Neutrophil (primary cell): Measurements from ENCODE around the gene CBFA2T2.
"Not testable (repeated sequence)": the region's sequence is repeated elsewhere in the genome, so short reads cannot be mapped to it uniquely, and the experiment has no call there.

ENCODE experiments used
- H3K27ac ChIP-seq: fragments of 200-600 bp; sonication (generic); 2 replicates; pipeline ENCODE4 v1.5.1; 2016; ENCODE audit warnings: mild to moderate bottlenecking, moderate library complexity
- H3K27me3 ChIP-seq: fragments of 200-600 bp; sonication (generic); 2 replicates; pipeline ENCODE4 v1.6.0; 2016; ENCODE audit warnings: mild to moderate bottlenecking
- H3K36me3 ChIP-seq: fragments of 200-600 bp; sonication (generic); 2 replicates; pipeline ENCODE4 v1.5.1; 2017
- H3K4me1 ChIP-seq, 2 experiments: fragments of 200-600 bp in 1 of 2; sonication (generic) in 1 of 2; 1 replicate in 1 of 2; 2 replicates in 1 of 2; pipeline versions ENCODE4 v1.5.1 to v1.6.1; 2013 to 2016; ENCODE audit warnings: low read depth in 1 of 2, low read length in 1 of 2, mild to moderate bottlenecking in 1 of 2, moderate library complexity in 1 of 2; ENCODE audit not compliant: control insufficient read depth in 1 of 2, insufficient read depth in 1 of 2
- H3K4me3 ChIP-seq, 2 experiments: fragments of 200-600 bp in 1 of 2; sonication (generic) in 1 of 2; 1 replicate in 1 of 2; 2 replicates in 1 of 2; pipeline ENCODE4 v1.5.1; 2013 to 2016; ENCODE audit warnings: low read depth in 1 of 2, low read length in 1 of 2, mild to moderate bottlenecking in 1 of 2, moderate library complexity in 1 of 2
- H3K9me3 ChIP-seq: fragments of 200-600 bp; sonication (generic); 2 replicates; pipeline ENCODE4 v1.5.1; 2016
- TF ChIP-seq, protein P1 (sequence below): fragments of 200-600 bp; sonication (generic); IDR thresholded peaks from 2 replicates; pipeline ENCODE4 v1.5.1; 2016; ENCODE audit warnings: antibody characterized with exemption

Gene CBFA2T2

DNA sequence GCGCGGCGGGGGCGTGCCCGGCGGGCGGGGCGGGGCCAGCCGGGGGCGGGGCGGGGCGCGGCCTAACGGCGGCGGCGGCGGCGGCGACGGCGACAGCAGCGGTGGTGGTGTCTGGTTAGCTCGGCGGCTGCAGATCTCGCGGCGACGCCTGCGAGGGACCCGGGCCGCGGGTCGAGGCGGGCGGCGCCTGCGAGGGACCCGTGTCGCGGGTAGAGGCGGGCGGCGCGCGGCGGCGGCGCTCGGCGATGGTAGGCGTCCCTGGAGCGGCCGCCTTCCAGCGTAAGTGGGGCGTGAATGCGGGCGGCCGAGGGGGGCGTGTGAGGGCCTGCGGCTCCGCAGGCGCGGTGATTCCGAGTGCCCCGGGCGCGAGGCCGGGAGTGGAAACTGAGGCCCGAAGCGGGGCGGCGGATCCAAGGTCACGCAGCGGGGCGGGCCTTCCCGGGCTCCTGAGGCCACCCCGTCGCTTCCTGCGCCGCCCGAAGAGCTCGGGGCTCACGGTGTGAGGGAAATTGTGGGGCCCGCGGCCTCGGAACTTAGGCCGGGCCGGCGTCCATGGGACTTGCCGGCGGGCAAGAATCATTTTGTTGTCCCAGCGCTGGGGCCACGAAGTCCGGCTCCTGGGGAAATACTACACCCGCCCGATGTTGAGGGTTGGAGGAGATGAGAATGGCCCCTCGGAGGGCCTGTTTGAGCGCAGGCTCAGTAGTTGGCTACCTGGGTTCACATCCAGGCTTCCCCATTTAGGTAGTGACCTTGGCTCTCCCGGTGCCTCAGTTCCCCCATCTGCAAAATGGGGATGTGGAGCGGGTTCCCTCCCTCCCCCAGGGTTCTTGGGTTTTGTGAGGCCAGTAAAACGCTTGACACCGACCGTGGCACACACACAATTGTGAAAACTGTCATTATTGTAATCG, at the start of gene CBFA2T2:
Gene CBFA2T2, plus strand, starts transcription at position 74 of the 911 bp plus-strand sequence. Its CDS starts 172 bp downstream, at position 246.
- Histone ChIP-seq H3K4me3 (peak within 1 kb of the TSS; percentile 80 to 94), H3K27ac (peak within 1 kb of the TSS; percentile 92), H3K9me3 (no peaks in the 10 kb centered on the region), H3K4me1 (peaks cover 16 to 17% of the 10 kb centered on the region in 2 experiments), H3K36me3 (no peaks in the 10 kb centered on the region), H3K27me3 (no peaks in the 10 kb centered on the region)
- TF ChIP-seq, protein P1, sequence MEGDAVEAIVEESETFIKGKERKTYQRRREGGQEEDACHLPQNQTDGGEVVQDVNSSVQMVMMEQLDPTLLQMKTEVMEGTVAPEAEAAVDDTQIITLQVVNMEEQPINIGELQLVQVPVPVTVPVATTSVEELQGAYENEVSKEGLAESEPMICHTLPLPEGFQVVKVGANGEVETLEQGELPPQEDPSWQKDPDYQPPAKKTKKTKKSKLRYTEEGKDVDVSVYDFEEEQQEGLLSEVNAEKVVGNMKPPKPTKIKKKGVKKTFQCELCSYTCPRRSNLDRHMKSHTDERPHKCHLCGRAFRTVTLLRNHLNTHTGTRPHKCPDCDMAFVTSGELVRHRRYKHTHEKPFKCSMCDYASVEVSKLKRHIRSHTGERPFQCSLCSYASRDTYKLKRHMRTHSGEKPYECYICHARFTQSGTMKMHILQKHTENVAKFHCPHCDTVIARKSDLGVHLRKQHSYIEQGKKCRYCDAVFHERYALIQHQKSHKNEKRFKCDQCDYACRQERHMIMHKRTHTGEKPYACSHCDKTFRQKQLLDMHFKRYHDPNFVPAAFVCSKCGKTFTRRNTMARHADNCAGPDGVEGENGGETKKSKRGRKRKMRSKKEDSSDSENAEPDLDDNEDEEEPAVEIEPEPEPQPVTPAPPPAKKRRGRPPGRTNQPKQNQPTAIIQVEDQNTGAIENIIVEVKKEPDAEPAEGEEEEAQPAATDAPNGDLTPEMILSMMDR = no peak

DNA sequence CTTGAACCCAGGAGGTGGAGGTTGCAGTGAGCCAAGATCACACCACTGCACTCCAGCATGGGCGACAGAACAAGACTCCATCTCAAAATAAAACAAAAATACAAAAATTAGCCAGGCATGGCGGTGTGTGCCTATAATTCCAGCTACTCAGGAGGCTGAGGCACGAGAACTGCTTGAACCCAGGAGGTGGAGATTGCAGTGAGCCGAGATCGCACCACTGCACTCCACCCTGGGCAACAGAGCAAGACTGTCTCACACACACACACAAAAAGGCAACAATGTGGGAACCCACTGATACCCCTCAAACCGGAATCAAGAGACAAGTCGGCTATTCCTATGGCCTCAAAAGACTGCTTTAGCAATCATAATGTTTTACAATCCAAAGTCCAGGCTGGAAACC, 49.3 kb upstream of the CBFA2T2 start:
- not testable (repeated sequence) for H3K4me3 ChIP-seq, H3K36me3 ChIP-seq, H3K9me3 ChIP-seq, H3K27ac ChIP-seq
- H3K27me3 ChIP-seq = peaks cover 29% of the 10 kb centered on the region
- H3K4me1 ChIP-seq = peaks cover 9 to 13% of the 10 kb centered on the region in 2 experiments

DNA sequence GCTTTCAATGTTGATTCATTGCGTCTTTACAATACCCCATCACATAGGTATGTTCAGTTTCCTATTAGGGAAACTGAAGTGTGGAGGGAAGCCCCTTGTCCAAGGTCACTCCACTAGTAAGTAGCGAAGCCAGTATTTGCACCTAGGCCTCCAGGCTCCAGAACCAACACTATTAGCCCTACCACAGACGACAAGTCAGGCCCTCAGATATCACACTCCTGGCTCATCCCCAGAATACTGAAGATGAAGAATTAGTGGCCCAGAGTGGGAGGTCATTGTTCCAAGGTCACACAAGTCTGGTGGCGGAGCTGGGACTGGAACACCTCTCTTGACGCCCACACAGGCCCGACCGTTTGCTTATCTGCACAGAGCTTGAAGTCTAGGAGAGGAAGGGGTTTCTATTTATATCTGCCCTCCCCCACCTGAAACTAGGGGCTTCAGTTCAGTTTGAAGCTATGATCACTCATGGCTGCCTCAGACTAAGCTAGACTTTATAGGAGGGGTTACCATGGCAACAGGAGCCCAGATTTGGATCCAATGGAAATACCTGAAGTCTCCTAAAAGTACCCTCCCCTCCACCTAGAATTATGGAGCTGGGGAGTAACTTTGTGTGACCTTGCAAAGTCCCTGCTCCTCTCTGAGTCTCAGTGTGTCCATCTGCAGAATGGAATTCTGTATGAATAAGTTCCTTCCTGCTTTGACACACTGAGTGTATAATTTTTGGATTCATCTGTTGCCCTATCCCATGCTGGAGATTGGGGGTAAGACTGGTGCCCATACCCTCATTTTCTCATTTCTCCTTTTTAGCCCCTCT, 48.5 kb upstream of the CBFA2T2 start:
- TF ChIP-seq, protein P1 = no peak
- H3K27me3 ChIP-seq = peaks cover 29% of the 10 kb centered on the region
- H3K4me3 ChIP-seq = no peak overlapping the region
- no peaks in the 10 kb centered on the region for H3K9me3 ChIP-seq
- no peaks in the 10 kb centered on the region for H3K36me3 ChIP-seq
- H3K27ac ChIP-seq = no peak overlapping the region
- H3K4me1 ChIP-seq = peaks cover 9 to 13% of the 10 kb centered on the region in 2 experiments

DNA sequence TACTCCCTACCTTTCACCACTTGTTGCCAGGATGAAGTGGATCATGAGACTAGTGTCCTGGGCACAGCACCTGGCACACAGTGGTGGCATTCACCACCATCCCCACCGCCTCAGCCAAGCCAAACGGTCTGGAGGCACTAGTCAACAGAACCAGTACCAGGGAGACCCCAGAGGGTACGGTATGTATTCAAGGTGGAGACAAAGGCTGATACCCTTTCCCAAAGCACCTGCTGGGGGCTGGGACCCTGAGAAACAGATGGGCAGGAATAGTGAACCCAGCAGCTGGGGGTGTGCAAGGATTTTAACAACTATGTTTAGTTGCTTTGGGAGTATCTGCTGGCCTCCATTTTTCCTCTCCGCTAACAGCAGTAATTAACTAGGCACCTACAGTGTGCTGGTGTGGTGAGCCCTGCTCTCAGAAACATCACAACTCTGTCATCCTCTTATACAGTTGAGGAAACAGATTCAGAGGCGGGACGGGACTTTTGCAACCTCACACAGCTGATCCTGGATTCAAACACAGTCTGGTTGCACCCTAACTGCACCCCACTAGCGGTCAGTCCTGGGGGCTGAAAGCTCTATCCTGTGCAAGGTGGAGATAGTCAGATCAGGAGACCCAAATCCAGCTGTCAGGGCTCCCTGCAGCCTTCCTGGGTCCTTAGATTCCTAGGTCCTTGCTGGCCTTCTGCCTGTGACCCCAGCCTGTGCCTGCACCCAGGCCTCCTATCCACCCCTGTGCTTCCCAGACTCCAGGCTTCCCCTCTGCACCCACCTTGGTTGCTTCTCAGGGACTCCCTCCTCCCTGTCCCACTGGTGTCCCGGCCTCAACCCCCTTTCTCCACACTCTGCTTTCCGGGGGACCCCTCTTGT, 47.5 kb upstream of the CBFA2T2 start:
- TF ChIP-seq, protein P1 = no peak
- H3K4me1 ChIP-seq = peaks cover 9 to 13% of the 10 kb centered on the region in 2 experiments
- no peak overlapping the region for H3K27ac ChIP-seq
- no peaks in the 10 kb centered on the region for H3K9me3 ChIP-seq
- H3K36me3 ChIP-seq = no peaks in the 10 kb centered on the region
- H3K27me3 ChIP-seq = peaks cover 29% of the 10 kb centered on the region
- peak overlapping the region in 1 of 2 experiments; percentile 93 for H3K4me3 ChIP-seq

DNA sequence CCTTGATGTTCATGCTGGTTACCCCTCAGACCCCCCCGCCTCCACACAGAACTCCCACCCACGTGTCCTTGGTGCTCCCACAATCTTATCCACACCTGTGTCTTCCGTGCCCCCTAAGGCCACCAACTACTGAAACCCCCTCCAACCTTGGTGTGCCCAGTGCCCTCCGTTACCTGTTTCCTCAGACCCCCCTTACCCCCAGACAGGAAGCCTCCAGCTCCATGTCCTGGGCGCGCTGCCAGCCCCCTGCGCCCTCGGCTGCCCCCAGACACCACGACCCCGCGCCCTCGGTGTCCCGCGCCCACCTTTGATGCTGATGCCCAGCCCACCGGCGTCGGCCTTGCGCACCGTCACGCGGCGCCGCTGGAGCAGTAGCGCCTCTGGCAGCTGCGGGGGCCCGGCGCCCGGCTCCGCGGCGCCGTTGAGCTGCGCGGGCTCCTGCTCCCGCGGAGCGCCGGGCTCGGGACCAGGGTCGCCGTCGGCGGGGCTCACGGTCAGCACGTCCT, 46.8 kb upstream of the CBFA2T2 start:
- peak overlapping the region; percentile 54 for H3K27ac ChIP-seq
- TF ChIP-seq, protein P1 = no peak

More for the DNA sequence above, 46.8 kb upstream of the CBFA2T2 start:
- H3K9me3 ChIP-seq = no peaks in the 10 kb centered on the region
- H3K4me1 ChIP-seq = peaks cover 9 to 13% of the 10 kb centered on the region in 2 experiments
- peak overlapping the region; percentile 93 for H3K4me3 ChIP-seq
- H3K27me3 ChIP-seq = peaks cover 29% of the 10 kb centered on the region
- no peaks in the 10 kb centered on the region for H3K36me3 ChIP-seq
